HepG2 (cell line): ENCODE results near the gene EPB41L2. TPM values are rescaled to one million over a fixed set of nuclear protein-coding genes. Genes with fewer than 3 reads are reported as not detected.

Experiments
- ARNT2 ChIP-seq: sonication (generic); formaldehyde crosslinking; IDR thresholded peaks from 2 replicates; pipeline ENCODE4 v1.8.0; 2022; ENCODE audit warnings: mild to moderate bottlenecking, low read depth, missing genetic modification reagents, moderate library complexity
- HMGXB4 ChIP-seq, 2 experiments: sonication (generic) in 1 of 2; formaldehyde crosslinking in 1 of 2; IDR thresholded peaks; 2 replicates each; pipeline versions ENCODE4 v1.4.0 to v1.6.1; 2018 to 2020; ENCODE audit warnings: missing genetic modification reagents in 2 of 2, borderline replicate concordance in 1 of 2, low read depth in 1 of 2, mild to moderate bottlenecking in 1 of 2, missing biosample characterization in 1 of 2
- MIXL1 ChIP-seq: IDR thresholded peaks from 2 replicates; pipeline ENCODE4 v1.6.1; 2016
- PAF1 ChIP-seq: IDR thresholded peaks from 2 replicates; pipeline ENCODE4 v1.6.1; 2016; ENCODE audit warnings: missing genetic modification reagents, missing compliant biosample characterization
- RFXANK ChIP-seq: IDR thresholded peaks from 2 replicates; pipeline ENCODE4 v1.6.1; 2016
- SMYD3 ChIP-seq: sonication (generic); formaldehyde crosslinking; IDR thresholded peaks from 2 replicates; pipeline ENCODE4 v1.8.1; 2023; ENCODE audit warnings: mild to moderate bottlenecking, missing genetic modification reagents
- ZNF3 ChIP-seq: IDR thresholded peaks from 2 replicates; pipeline ENCODE4 v1.7.0; 2017; ENCODE audit warnings: inconsistent platforms
- ZNF362 ChIP-seq: sonication (generic); formaldehyde crosslinking; IDR thresholded peaks from 2 replicates; pipeline ENCODE4 v1.4.0; 2020; ENCODE audit warnings: missing genetic modification reagents, mild to moderate bottlenecking, borderline replicate concordance
- ZNF687 ChIP-seq: sonication (generic); formaldehyde crosslinking; IDR thresholded peaks from 2 replicates; pipeline ENCODE4 v1.5.1; 2020; ENCODE audit warnings: mild to moderate bottlenecking, missing genetic modification reagents, moderate library complexity
- polyA plus RNA-seq, 8 experiments: library from polyadenylated mRNA; depleted of rRNA in 3 of 8; stranded (reverse) in 7 of 8; unstranded in 1 of 8; fragments of >200 nt; fragmentation: Illumina TruSeq in 4 of 8; extraction: Trizol in 4 of 8; gene quantifications; 2 replicates each; pipeline versions ENCODE4 v1.2.1 to v1.2.3, GENCODE V29; 2011 to 2016; ENCODE audit warnings: low read depth in 4 of 8, missing spikeins in 1 of 8, mixed read lengths in 1 of 8; ENCODE audit not compliant: insufficient read depth in 1 of 8
- total RNA-seq, 5 experiments: library from RNA; depleted of rRNA; stranded (reverse); fragments of >200 nt; fragmentation: Illumina TruSeq; extraction: Trizol; gene quantifications; 2 replicates each; pipeline ENCODE4 v1.2.3, GENCODE V29; 2016; ENCODE audit warnings: low read depth in 1 of 5

Gene EPB41L2
- total and polyA plus RNA-seq, 2 of the 13 experiments (the other 11 are each of a cell fraction or from before 2014, with no cell fraction given), result 41.7 to 56.4 TPM

- TF ChIP-seq HMGXB4 (CRISPR knock-in tag; IDR thresholded peaks at IDR 0.05; ENCODE audit: borderline replicate concordance in 1 of 2, low read depth in 1 of 2) (no peak), MIXL1 (no peak), PAF1 (CRISPR knock-in tag) (no peak), ZNF687 (CRISPR knock-in tag) (no peak), ZNF362 (CRISPR knock-in tag) (no peak), ARNT2 (CRISPR knock-in tag) (no peak), SMYD3 (CRISPR knock-in tag) (no peak), RFXANK (CRISPR knock-in tag) (no peak), ZNF3 (CRISPR knock-in tag) (no peak)
Measured at GRCh38 chr6:130955755-130956154, 107.3 kb downstream of the EPB41L2 start (continued).
